Ramos (cell line): ENCODE results near the gene UTP11.

Experiments used
- in situ Hi-C: fragments of 300-500 bp; cut with MboI; formaldehyde crosslinking; loops from one replicate; pipeline ENCODE4 v1.14.3; 2022; ENCODE audit warnings: low sequenced_read_pairs; ENCODE audit not compliant: unreplicated experiment

Gene UTP11

DNA sequence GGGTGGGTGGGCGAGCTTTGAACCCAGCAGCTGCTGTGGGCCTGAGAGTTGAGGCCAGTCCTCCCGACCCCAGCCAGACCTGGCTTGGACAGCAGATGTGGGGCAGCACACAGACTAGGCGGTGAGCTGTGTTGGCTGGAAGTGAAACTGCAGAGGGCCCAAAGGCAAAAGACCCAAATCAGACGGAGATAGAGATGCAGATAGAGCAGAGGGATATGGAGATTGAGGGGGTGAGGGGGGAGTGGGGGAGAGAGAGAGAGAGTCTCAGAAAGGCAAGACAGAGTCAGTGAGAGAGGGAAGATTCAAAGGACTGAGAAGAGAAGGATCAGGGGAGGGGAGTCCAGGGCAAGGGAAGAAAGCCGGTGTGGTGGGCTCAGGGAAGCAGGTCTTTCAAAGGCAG lies 51.1 kb downstream of the UTP11 start:
- in situ Hi-C loops: no loop called here

DNA sequence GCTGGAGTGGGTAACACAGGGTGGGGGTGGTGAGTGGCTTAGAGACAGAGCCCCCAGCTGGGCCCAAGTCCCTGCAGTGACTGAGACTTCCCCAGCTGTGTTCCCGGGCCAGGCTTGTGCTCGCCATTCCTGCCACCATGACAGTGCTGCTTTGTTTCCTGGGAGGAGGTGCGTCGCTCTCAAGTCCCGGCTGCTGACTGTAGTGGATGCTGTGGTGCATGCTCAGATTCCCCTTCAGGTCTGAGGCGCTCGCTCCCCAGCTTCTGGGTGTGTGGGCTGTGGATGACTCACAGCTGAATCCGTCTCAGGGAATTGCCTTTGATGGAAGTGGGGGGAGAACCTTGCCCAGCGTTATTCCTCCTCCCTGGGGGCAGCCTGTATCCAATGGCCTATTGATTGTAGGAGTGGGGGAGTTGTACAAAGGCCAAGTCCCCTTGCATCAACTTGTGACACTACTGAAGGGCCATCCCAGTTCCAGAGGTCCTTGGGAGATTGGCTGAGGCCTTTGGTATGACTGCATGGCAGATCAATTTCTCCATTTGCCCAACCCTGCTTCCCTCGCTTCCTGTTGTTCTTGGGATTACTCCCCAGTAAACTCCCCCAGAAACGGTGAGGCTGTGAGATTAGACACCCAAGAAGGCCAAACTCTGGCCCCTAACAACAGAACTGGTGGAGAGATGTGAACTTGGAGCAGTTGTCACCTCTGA lies 51.8 kb downstream of the UTP11 start:
- in situ Hi-C loops: no loop called here

GRCh38 chr1:38068220-38068979 lies 55.9 kb downstream of the UTP11 start:
- in situ Hi-C loops: no loop called here

GRCh38 chr1:38068980-38069340 lies 56.4 kb downstream of the UTP11 start:
- in situ Hi-C loops: no loop called here

DNA sequence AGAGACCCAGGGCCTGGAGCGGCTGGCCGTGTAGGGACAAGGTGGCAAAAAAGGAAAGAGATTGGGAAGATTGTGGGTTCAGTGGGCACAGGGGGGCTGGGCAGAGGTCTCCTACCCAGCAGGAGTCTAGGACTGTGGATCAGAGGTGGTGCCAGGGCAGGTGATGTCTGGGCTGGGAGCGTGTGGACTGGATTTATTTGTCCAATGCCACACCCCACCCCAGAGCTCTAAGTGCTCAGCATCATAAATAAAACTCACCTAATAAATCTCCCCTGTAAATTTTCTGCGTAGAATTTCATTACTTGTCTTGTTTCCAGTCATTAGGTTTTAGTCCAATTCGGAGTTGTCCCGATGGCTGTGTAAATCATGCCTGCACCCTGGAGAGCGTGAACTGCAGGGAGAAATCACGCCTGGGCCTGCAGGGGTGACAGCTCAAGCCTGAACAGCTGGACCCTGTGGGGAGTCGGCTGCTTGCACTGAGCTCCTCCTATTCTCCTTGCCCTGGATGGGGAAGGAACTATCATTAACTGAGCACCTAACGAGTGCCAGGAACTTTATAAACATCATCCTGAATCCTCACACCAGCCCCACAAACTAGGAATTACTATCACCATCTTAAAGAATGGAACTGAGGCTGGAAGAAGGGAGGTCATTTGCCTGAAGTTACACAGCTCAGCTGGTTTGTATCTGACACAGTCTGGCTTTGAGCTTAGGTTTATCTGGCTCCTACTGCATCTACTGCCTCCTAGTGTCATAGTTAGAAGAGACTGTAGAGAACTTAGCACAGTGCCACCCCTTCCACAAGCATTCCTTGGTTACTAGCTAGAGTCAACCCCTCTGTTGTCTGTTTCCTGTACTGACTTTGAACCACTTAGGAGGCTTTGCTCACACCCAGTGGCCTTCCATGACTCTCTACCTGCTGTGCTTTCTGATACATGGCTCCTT lies 59.0 kb downstream of the UTP11 start:
- in situ Hi-C loops: no loop called here

DNA sequence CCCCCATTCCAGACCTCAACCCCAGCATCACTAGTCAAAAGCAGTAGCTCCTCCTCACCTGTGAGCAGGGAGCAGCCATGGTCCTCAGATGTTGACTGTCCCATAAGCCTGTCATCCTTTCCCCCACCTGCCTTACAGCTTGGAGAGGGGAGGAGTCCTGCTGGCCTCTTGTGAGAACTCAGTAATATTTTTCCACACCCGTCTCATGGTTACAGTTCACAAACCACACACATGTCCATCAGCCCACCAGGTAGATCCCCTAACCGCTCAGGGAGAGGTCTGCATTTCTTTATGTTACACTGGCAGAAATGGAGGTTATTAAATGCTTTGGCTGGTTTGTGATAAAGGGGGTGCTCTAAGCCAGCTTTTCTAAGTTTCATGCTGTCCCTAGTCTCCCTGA lies 60.3 kb downstream of the UTP11 start:
- in situ Hi-C loops: no loop called here

DNA sequence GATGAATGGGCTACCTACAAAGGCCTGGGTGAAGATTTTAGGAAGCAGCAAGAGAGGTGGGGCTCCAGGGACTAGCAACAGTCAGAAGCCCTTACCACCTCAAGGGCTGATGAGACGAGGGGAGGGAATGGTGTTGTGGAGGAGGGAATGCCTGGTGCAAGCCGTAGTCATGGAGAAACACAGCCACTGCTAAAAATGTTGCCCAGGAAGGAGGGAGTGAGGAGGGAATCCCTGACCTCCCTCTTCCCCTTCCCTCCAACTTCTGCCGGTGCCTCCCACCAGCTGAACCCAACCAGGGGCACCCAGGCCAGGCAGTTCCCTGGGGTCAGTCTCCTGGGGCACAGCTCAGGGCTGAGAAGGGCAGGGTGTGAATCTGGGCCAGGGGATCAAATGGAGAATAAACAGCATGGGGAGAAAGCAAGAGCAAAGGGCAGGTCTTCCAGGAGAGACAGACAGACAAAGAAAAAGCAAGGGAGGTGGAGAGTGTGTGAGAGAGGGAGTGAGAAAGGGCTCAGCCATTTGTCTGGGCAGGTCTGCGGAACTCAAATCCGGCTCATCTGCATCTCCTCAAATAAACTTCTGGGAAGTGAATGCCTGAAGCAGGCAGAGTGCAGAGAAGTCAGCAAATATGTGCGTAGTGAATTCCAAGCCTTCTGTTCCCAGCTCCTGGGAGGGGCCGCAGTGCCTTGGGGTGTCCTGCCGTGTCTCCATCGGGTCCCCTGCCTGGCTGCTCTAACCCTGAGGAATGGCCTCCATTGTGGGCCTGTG lies 61.2 kb downstream of the UTP11 start:
- in situ Hi-C loops: no loop called here

DNA sequence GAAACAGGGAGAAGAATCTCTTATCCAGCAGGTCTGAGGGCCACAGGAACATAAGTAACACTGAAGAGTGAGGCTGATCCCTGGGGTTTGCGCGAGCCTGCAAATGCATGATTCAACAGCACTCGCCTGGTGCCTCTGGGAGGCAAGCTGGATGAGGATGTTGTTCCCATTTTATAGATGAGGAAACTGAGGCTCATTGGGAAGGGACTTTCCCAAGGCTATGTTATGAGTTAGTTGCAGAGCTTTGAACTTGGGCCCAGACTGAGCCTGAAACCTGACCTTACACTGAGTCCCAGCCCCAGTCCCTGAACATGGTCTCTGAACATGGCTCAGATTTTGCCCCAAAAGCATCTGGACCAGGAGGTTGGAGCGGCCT lies 61.8 kb downstream of the UTP11 start:
- in situ Hi-C loops: no loop called here
